ENCODE data around the gene LLGL2.

Gene LLGL2

GRCh38 chr17:75614006-75614405 is 88.5 kb downstream of the LLGL2 start:
- DNase-seq (ENCODE audit: low read depth in 2 of 2), result no peak

- no peak for DNase-seq (ENCODE audit: low read depth in 2 of 2)
Measured at GRCh38 chr17:75614556-75615270, 89.2 kb downstream of the LLGL2 start.

GRCh38 chr17:75615301-75615700 is 89.8 kb downstream of the LLGL2 start:
- DNase-seq (ENCODE audit: low read depth in 2 of 2), result no peak

GRCh38 chr17:75616521-75617122 is 91.1 kb downstream of the LLGL2 start:
- no peak for DNase-seq (ENCODE audit: low read depth in 2 of 2)

- DNase-seq (ENCODE audit: low read depth in 2 of 2), result no peak
Measured at GRCh38 chr17:75617218-75617617, 91.7 kb downstream of the LLGL2 start.

GRCh38 chr17:75617675-75618074 is 92.2 kb downstream of the LLGL2 start:
- DNase-seq (ENCODE audit: low read depth in 2 of 2), result no peak

- no peak for DNase-seq (ENCODE audit: low read depth in 2 of 2)
Measured at GRCh38 chr17:75619506-75620431, 94.3 kb downstream of the LLGL2 start.

- DNase-seq (ENCODE audit: low read depth in 2 of 2), result no peak
Measured at GRCh38 chr17:75621489-75621888, 96.0 kb downstream of the LLGL2 start.

GRCh38 chr17:75622076-75622475 is 96.6 kb downstream of the LLGL2 start:
- DNase-seq (ENCODE audit: low read depth in 2 of 2), result no peak

GRCh38 chr17:75622771-75623273 is 97.3 kb downstream of the LLGL2 start:
- DNase-seq (ENCODE audit: low read depth in 2 of 2), result no peak

GRCh38 chr17:75623386-75623785 is 97.9 kb downstream of the LLGL2 start:
- no peak for DNase-seq (ENCODE audit: low read depth in 2 of 2)

- no peak for DNase-seq (ENCODE audit: low read depth in 2 of 2)
Measured at GRCh38 chr17:75624021-75624420, 98.5 kb downstream of the LLGL2 start.

Data from stimulated activated CD8-positive, alpha-beta memory T cell treated with anti-CD3 and anti-CD28 coated beads, Interleukin-2, amount 100 ng/mL, for 1 hour (primary cell).